GM21619 (cell line): ENCODE data around the gene SLC22A14.
"Not testable (repeated sequence)": the region's sequence is repeated elsewhere in the genome, so short reads cannot be mapped to it uniquely, and the experiment has no call there.

Experiments
- ATAC-seq: cut with Tn5 transposase; IDR thresholded peaks from one replicate; pipeline ENCODE4 v1.9.1; 2021; ENCODE audit not compliant: unreplicated experiment

The SLC22A14 gene

GRCh38 chr3:38268522-38268921 is 13.6 kb upstream of the SLC22A14 start:
- ATAC-seq = no peak

- no peak for ATAC-seq
These were observed 11.5 kb upstream of the SLC22A14 start for GRCh38 chr3:38270606-38271005.

GRCh38 chr3:38271553-38271952 is 10.5 kb upstream of the SLC22A14 start:
- ATAC-seq = no peak

GRCh38 chr3:38274864-38275649 is 7.0 kb upstream of the SLC22A14 start:
- ATAC-seq = no peak

- no peak for ATAC-seq
These were observed 6.4 kb upstream of the SLC22A14 start for GRCh38 chr3:38275658-38276057.

GRCh38 chr3:38276081-38276916 is 5.8 kb upstream of the SLC22A14 start:
- no peak for ATAC-seq

- no peak for ATAC-seq
These were observed 5.0 kb upstream of the SLC22A14 start for GRCh38 chr3:38276917-38277630.

- no peak for ATAC-seq
These were observed 3.3 kb upstream of the SLC22A14 start for GRCh38 chr3:38278841-38279240.

- no peak for ATAC-seq
These were observed 2.0 kb downstream of the SLC22A14 start for GRCh38 chr3:38283810-38284755.

GRCh38 chr3:38284756-38285150 is 2.7 kb downstream of the SLC22A14 start:
- no peak for ATAC-seq

GRCh38 chr3:38289286-38290217 is 7.5 kb downstream of the SLC22A14 start:
- not testable (repeated sequence) for ATAC-seq

GRCh38 chr3:38297053-38297452 is 15.0 kb downstream of the SLC22A14 start:
- ATAC-seq = not testable (repeated sequence)

- ATAC-seq = no peak
These were observed 15.4 kb downstream of the SLC22A14 start for GRCh38 chr3:38297537-38297936.

GRCh38 chr3:38297947-38298711 is 16.0 kb downstream of the SLC22A14 start:
- no peak for ATAC-seq

GRCh38 chr3:38306941-38307340 is 24.8 kb downstream of the SLC22A14 start:
- no peak for ATAC-seq

GRCh38 chr3:38307599-38307998 is 25.5 kb downstream of the SLC22A14 start:
- no peak for ATAC-seq

- ATAC-seq = no peak
These were observed 26.4 kb downstream of the SLC22A14 start for GRCh38 chr3:38308456-38308855.

GRCh38 chr3:38311476-38311875 is 29.4 kb downstream of the SLC22A14 start:
- ATAC-seq = no peak

- no peak for ATAC-seq
These were observed 29.8 kb downstream of the SLC22A14 start for GRCh38 chr3:38311941-38312340.
